Ectodermal cell (in vitro differentiated cells): ENCODE measurements around the gene CCDC185.
"Not testable (repeated sequence)": the region's sequence is repeated elsewhere in the genome, so short reads cannot be mapped to it uniquely, and the experiment has no call there.

ENCODE experiments used
- H3K27ac ChIP-seq: 2 replicates; pipeline ENCODE4 v1.7.0; 2013; ENCODE audit warnings: mild to moderate bottlenecking, low read depth, low read length; ENCODE audit not compliant: insufficient read depth, poor library complexity, severe bottlenecking
- H3K27me3 ChIP-seq: 2 replicates; pipeline ENCODE4 v1.7.0; 2013; ENCODE audit warnings: mild to moderate bottlenecking, low read length; ENCODE audit not compliant: insufficient read depth, control insufficient read depth, poor library complexity, severe bottlenecking
- H3K36me3 ChIP-seq: one replicate; pipeline ENCODE4 v1.7.0; 2013; ENCODE audit warnings: low read length; ENCODE audit not compliant: control insufficient read depth, insufficient read depth
- H3K4me1 ChIP-seq: one replicate; pipeline ENCODE4 v1.7.0; 2013; ENCODE audit warnings: low read length; ENCODE audit not compliant: control insufficient read depth, insufficient read depth
- H3K4me3 ChIP-seq: 2 replicates; pipeline ENCODE4 v1.7.0; 2013; ENCODE audit warnings: low read depth, low read length, control low read depth; ENCODE audit not compliant: insufficient read depth
- H3K9me3 ChIP-seq: 2 replicates; pipeline ENCODE4 v1.7.0; 2013; ENCODE audit warnings: mild to moderate bottlenecking, low read length, moderate library complexity; ENCODE audit not compliant: control insufficient read depth
- WGBS, 2 experiments: methylation state at CpG; one replicate each; pipeline ENCODE4 v1.1.7; 2013; ENCODE audit warnings: missing lambda C conversion rate in 2 of 2; 5-methylcytosine and 5-hydroxymethylcytosine counted together

CCDC185 gene

GRCh38 chr1:223394242-223394641, 1.0 kb downstream of the CCDC185 start:
- WGBS, 2 experiments, result 94 to 95% methylated on average over 27 of the region's 27 CpGs
- no peak overlapping the region for H3K4me3 ChIP-seq
- peaks cover 7% of the 10 kb centered on the region for H3K27me3 ChIP-seq
- H3K4me1 ChIP-seq, result no peaks in the 10 kb centered on the region
- H3K9me3 ChIP-seq, result no peaks in the 10 kb centered on the region
- H3K36me3 ChIP-seq, result no peaks in the 10 kb centered on the region
- H3K27ac ChIP-seq, result no peak overlapping the region

- Histone ChIP-seq H3K27ac (no peak overlapping the region), H3K9me3 (no peaks in the 10 kb centered on the region), H3K27me3 (peaks cover 7% of the 10 kb centered on the region), H3K4me1 (no peaks in the 10 kb centered on the region), H3K36me3 (no peaks in the 10 kb centered on the region), H3K4me3 (no peak overlapping the region)
- 94 to 95% methylated on average over 13 of the region's 13 CpGs for WGBS, 2 experiments
Observed at GRCh38 chr1:223394706-223395105, 1.5 kb downstream of the CCDC185 start.

- H3K27ac ChIP-seq, H3K27me3 ChIP-seq, H3K9me3 ChIP-seq, H3K36me3 ChIP-seq, H3K4me1 ChIP-seq, H3K4me3 ChIP-seq: not testable (repeated sequence)
- WGBS, 2 experiments, result 86 to 100% methylated on average over 2 of the region's 6 CpGs
Observed at GRCh38 chr1:223399393-223399792, 6.2 kb downstream of the CCDC185 start.

- Histone ChIP-seq H3K27me3 (no peaks in the 10 kb centered on the region), H3K4me3 (no peak overlapping the region), H3K9me3 (no peaks in the 10 kb centered on the region), H3K36me3 (no peaks in the 10 kb centered on the region), H3K27ac (no peak overlapping the region), H3K4me1 (no peaks in the 10 kb centered on the region)
- 73 to 96% methylated on average over 2 of the region's 2 CpGs for WGBS, 2 experiments
Observed at GRCh38 chr1:223401873-223402789, 8.9 kb downstream of the CCDC185 start.

GRCh38 chr1:223402790-223403142, 9.6 kb downstream of the CCDC185 start:
- whole genome bisulfite sequencing, 2 experiments, result 89 to 91% methylated on average over 1 of the region's 2 CpGs
- Histone ChIP-seq H3K9me3 (no peaks in the 10 kb centered on the region), H3K27ac (no peak overlapping the region), H3K27me3 (no peaks in the 10 kb centered on the region), H3K36me3 (no peaks in the 10 kb centered on the region), H3K4me3 (no peak overlapping the region), H3K4me1 (no peaks in the 10 kb centered on the region)

GRCh38 chr1:223403184-223403815, 10.1 kb downstream of the CCDC185 start:
- Histone ChIP-seq H3K9me3 (no peaks in the 10 kb centered on the region), H3K27ac (no peak overlapping the region), H3K4me1 (no peaks in the 10 kb centered on the region), H3K36me3 (no peaks in the 10 kb centered on the region), H3K27me3 (no peaks in the 10 kb centered on the region), H3K4me3 (no peak overlapping the region)
- 94 to 97% methylated on average over 3 of the region's 3 CpGs for WGBS, 2 experiments

- no peaks in the 10 kb centered on the region for H3K36me3 ChIP-seq
- H3K27me3 ChIP-seq, result no peaks in the 10 kb centered on the region
- no peaks in the 10 kb centered on the region for H3K9me3 ChIP-seq
- H3K4me3 ChIP-seq, result no peak overlapping the region
- WGBS, 2 experiments, result 90 to 93% methylated on average over 3 of the region's 3 CpGs
- H3K4me1 ChIP-seq, result no peaks in the 10 kb centered on the region
- H3K27ac ChIP-seq, result no peak overlapping the region
Observed at GRCh38 chr1:223405507-223405906, 12.3 kb downstream of the CCDC185 start.

GRCh38 chr1:223410036-223410435, 16.8 kb downstream of the CCDC185 start:
- Histone ChIP-seq H3K27ac (no peak overlapping the region), H3K4me1 (no peaks in the 10 kb centered on the region), H3K36me3 (no peaks in the 10 kb centered on the region), H3K9me3 (no peaks in the 10 kb centered on the region), H3K27me3 (no peaks in the 10 kb centered on the region), H3K4me3 (no peak overlapping the region)

- Histone ChIP-seq H3K36me3 (no peaks in the 10 kb centered on the region), H3K4me1 (no peaks in the 10 kb centered on the region), H3K9me3 (no peaks in the 10 kb centered on the region), H3K27ac (no peak overlapping the region), H3K27me3 (no peaks in the 10 kb centered on the region), H3K4me3 (no peak overlapping the region)
- WGBS, 2 experiments, result 87 to 94% methylated on average over 2 of the region's 2 CpGs
Observed at GRCh38 chr1:223411309-223411708, 18.1 kb downstream of the CCDC185 start.

- no peaks in the 10 kb centered on the region for H3K9me3 ChIP-seq
- H3K27ac ChIP-seq, result no peak overlapping the region
- no peak overlapping the region for H3K4me3 ChIP-seq
- H3K4me1 ChIP-seq, result no peaks in the 10 kb centered on the region
- H3K27me3 ChIP-seq, result no peaks in the 10 kb centered on the region
- no peaks in the 10 kb centered on the region for H3K36me3 ChIP-seq
Observed at GRCh38 chr1:223411710-223412109, 18.5 kb downstream of the CCDC185 start.
